Measurements from ENCODE around the gene SVEP1.
"Not testable (repeated sequence)": the region's sequence is repeated elsewhere in the genome, so short reads cannot be mapped to it uniquely, and the experiment has no call there.

The SVEP1 gene

DNA sequence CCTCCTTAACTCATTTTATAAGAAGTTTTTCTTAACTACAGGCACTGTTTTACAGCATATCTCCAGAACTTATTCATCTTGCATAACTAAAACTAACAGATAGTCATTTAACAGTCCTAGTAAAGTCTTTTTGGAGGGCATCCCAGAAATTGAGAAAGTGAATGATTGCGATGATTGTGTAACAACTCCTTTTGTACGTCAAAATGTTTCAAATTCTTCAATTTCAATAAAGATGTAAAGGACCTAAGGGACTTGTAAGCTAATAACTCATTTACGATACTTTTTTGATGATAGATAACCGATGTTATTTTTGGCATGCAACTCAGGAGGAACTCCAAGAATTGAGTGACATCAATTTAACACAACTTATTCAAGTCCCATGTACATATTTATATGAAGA, 42.7 kb downstream of the SVEP1 start:
- TF ChIP-seq CTCF (IDR thresholded peaks at IDR 0.05) = no peak
- peaks cover 5% of the 10 kb centered on the region for H3K27me3 ChIP-seq

DNA sequence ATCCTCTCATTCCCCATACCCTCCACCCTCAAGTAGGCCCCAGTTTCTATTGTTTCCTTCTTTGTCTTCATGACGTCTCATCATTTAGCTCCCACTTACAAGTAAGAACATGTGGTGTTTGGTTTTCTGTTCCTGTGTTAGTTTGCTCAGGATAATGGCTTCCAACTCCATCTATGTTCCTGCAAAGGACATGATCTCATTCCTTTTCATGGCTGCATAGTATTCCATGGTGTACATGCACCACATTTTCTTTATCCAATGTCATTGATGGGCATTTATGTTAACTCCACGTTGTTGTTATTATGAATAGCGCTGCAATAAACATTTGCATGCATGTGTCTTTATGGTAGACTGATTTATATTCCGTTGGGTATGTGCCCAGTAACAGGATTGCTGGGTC, 45.4 kb downstream of the SVEP1 start:
- H3K36me3 ChIP-seq; H3K27me3 ChIP-seq; H3K9me3 ChIP-seq; H3K4me3 ChIP-seq (ENCODE audit: low read depth in 1 of 2, low read length in 1 of 2); H3K27ac ChIP-seq; H3K4me1 ChIP-seq (ENCODE audit: control insufficient read depth in 1 of 2, insufficient read depth in 1 of 2, low read depth in 1 of 2, low read length in 1 of 2): not testable (repeated sequence)

More for the DNA sequence above, 42.7 kb downstream of the SVEP1 start:
- Histone ChIP-seq H3K9me3 (no peaks in the 10 kb centered on the region), H3K27ac (no peak overlapping the region), H3K4me3 (ENCODE audit: low read depth in 1 of 2, low read length in 1 of 2) (no peak overlapping the region), H3K4me1 (ENCODE audit: control insufficient read depth in 1 of 2, insufficient read depth in 1 of 2, low read depth in 1 of 2, low read length in 1 of 2) (no peaks in the 10 kb centered on the region), H3K36me3 (no peaks in the 10 kb centered on the region)

GRCh38 chr9:110532908-110533665, 46.5 kb downstream of the SVEP1 start:
- Histone ChIP-seq H3K9me3 (no peaks in the 10 kb centered on the region), H3K27me3 (peaks cover 5% of the 10 kb centered on the region), H3K27ac (no peak overlapping the region), H3K4me1 (ENCODE audit: control insufficient read depth in 1 of 2, insufficient read depth in 1 of 2, low read depth in 1 of 2, low read length in 1 of 2) (no peaks in the 10 kb centered on the region), H3K36me3 (no peaks in the 10 kb centered on the region), H3K4me3 (ENCODE audit: low read depth in 1 of 2, low read length in 1 of 2) (no peak overlapping the region)
- TF ChIP-seq CTCF (IDR thresholded peaks at IDR 0.05) = no peak

- H3K4me1 ChIP-seq (ENCODE audit: control insufficient read depth in 1 of 2, insufficient read depth in 1 of 2, low read depth in 1 of 2, low read length in 1 of 2) = no peaks in the 10 kb centered on the region
- TF ChIP-seq CTCF (IDR thresholded peaks at IDR 0.05) = no peak
- no peak overlapping the region for H3K27ac ChIP-seq
- H3K27me3 ChIP-seq = peaks cover 3% of the 10 kb centered on the region
- H3K4me3 ChIP-seq (ENCODE audit: low read depth in 1 of 2, low read length in 1 of 2) = no peak overlapping the region
- H3K9me3 ChIP-seq = no peaks in the 10 kb centered on the region
- no peaks in the 10 kb centered on the region for H3K36me3 ChIP-seq
Observed at GRCh38 chr9:110531776-110532175, 47.8 kb downstream of the SVEP1 start.

GRCh38 chr9:110531241-110531640, 48.3 kb downstream of the SVEP1 start:
- H3K27me3 ChIP-seq; H3K9me3 ChIP-seq; H3K27ac ChIP-seq; H3K4me1 ChIP-seq (ENCODE audit: control insufficient read depth in 1 of 2, insufficient read depth in 1 of 2, low read depth in 1 of 2, low read length in 1 of 2); H3K36me3 ChIP-seq; H3K4me3 ChIP-seq (ENCODE audit: low read depth in 1 of 2, low read length in 1 of 2): not testable (repeated sequence)

DNA sequence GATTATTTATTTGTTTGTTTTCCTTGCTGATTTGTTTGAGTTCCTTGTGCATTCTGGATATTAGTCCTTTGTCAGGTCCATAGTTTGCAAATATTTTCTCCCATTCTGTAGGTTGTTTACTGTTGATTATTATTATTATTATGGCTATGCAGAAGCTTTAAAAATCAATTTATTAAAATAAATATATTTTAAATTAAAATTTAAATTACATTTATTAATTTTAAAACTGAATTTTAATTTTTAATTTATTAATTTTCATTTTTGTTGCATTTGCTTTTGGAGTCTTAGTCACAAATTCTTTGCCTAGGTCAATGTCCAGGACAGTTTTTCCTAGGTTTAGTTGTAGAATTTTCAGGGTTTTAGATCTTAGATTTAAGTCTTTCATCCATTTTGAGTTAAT, 50.9 kb downstream of the SVEP1 start:
- Histone ChIP-seq H3K36me3 (no peaks in the 10 kb centered on the region), H3K9me3 (no peaks in the 10 kb centered on the region)
- TF ChIP-seq CTCF (IDR thresholded peaks at IDR 0.05) = no peak

More for the DNA sequence above, 50.9 kb downstream of the SVEP1 start:
- H3K4me3 ChIP-seq (ENCODE audit: low read depth in 1 of 2, low read length in 1 of 2) = no peak overlapping the region
- no peak overlapping the region for H3K27ac ChIP-seq
- no peaks in the 10 kb centered on the region for H3K4me1 ChIP-seq (ENCODE audit: control insufficient read depth in 1 of 2, insufficient read depth in 1 of 2, low read depth in 1 of 2, low read length in 1 of 2)
- peaks cover 4% of the 10 kb centered on the region for H3K27me3 ChIP-seq

Measured in neutrophil (primary cell).